HG03025 (cell line): ENCODE results near the gene UBE2L3.
A peak's percentile ranks its signal among the peaks of the same experiment; 100 is the strongest.
"Not testable (repeated sequence)": the region's sequence is repeated elsewhere in the genome, so short reads cannot be mapped to it uniquely, and the experiment has no call there.

ENCODE experiments used
- ATAC-seq: cut with Tn5 transposase; IDR thresholded peaks from one replicate; pipeline ENCODE4 v1.9.1; 2021; ENCODE audit warnings: mild to moderate bottlenecking, moderate library complexity; ENCODE audit not compliant: unreplicated experiment, low FRiP score

UBE2L3 gene

DNA sequence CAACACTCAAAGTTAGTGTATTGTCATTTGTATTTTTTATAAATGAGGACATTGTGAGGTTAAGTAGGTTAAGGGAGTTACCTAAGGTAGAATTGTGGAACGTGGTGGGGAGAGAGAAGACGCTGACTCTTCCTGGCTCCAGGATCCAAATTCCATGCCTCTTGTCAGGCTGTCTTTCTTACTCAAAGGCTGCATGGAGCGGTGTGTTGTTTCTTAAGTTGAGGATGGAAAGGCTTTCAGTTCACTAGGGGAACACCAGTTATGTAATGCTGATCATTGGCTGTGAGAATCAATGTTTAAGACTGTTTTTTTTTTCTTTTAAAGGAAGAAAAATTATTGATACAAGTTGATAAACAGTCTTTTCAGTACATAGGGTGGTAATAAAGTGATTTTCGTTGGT, 2.9 kb downstream of the UBE2L3 start:
- ATAC-seq: no peak

DNA sequence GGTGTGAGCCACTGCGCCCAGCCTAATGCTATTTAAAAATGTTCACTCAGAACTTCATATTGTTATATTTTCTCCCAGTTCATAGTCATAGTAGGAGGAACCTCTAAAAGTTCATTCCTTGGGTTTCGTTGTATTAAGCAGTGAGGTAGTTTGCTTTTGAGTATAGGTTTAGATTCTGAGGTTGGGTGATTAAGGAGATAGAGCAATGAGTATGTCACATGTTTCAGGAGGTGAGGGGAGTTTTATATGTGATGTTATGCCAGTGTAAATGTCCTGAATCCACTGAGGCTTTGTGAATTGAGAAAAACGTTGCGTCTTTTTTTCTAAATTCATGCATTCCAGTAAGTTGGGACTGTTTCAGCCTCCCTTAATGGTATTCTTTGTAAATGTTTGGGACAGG, 4.2 kb downstream of the UBE2L3 start:
- no peak for ATAC-seq

DNA sequence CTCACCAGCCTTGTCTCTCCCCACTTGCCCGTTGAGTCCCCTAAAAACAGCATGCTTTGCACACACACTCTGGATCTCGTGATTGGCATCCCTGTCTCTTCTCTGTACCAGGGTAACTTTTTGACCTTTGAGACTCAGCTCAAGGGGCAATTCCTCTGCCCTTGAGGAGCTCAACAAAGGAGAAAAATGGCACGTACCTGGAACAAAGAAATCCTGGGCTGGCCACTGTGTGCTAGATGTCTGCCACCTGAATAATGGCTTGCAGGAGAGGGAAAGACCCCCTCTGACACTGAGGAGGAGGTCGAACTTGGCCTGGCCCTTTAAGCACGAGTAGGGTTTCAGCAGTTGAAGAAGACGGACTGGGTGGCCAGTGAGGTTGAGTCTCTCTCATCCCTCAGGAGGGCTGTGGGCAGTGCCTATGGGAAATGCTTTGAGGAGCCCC, 5.8 kb downstream of the UBE2L3 start:
- no peak for ATAC-seq

GRCh38 chr22:21573750-21574494, 6.4 kb downstream of the UBE2L3 start:
- ATAC-seq: no peak

DNA sequence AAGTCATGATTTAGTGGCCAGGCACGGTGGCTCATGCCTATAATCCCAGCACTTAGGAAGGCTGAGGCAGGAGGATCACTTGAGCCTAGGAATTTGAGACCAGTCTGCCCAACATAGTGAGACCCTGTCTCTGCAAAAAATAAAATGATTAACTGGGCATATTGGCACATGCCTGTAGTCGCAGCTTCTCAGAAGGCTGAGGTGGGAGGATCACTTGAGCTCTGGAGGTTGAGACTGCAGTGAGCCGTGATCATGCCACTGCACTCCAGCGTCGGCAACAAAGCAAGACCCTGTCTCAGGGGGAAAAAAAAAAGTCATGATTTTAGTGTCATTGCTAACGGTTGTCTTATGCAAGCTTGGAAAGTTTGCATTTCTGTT, 11.9 kb downstream of the UBE2L3 start:
- ATAC-seq: no peak

DNA sequence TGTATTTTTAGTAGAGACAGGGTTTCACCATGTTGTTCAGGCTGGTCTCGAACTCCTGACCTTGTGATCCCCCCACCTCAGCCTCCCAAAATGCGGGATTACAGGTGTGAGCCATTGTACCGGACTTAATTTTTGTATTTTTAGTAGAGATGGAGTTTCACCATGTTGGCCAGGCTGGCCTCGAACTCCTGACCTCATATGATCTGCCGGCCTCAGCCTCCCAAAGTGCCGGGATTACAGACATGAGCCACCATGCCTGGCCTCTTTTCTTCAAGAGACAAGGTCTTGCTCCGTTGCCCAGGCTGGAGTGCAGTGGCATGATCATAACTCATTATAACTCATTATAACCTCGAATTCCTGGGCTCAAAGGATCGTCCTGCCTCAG, 13.1 kb downstream of the UBE2L3 start:
- ATAC-seq: not testable (repeated sequence)

DNA sequence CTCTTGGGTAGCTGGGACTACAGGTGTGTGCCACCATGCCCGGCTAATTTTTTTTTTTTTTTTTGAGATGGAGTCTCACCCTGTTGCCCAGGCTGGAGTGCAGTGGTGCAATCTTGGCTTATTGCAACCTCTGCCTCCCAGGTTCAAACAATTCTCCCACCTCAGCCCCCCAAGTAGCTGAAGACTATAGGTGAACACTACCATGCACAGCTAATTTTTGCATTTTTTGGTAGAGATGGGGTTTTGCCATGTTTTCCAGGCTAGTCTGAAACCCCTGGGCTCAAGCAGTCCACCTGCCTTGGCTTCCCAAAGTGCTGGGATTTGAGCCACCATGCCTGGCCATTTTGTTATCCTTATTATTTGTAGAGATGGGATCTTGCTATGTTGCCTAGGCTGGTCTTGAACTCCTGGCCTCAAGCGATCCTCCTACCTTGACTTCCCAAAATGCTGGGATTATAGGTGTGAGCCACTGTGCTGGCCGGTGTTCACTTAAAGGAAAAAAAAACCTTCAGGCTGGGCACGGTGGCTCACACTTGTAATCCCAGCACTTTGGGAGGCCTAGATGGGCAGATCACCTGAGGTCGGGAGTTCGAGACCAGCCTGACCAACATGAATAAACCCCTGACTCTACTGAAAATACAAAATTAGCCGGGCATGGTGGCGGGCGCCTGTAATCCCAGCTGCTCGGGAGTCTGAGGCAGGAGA, 13.6 kb downstream of the UBE2L3 start:
- ATAC-seq: not testable (repeated sequence)

DNA sequence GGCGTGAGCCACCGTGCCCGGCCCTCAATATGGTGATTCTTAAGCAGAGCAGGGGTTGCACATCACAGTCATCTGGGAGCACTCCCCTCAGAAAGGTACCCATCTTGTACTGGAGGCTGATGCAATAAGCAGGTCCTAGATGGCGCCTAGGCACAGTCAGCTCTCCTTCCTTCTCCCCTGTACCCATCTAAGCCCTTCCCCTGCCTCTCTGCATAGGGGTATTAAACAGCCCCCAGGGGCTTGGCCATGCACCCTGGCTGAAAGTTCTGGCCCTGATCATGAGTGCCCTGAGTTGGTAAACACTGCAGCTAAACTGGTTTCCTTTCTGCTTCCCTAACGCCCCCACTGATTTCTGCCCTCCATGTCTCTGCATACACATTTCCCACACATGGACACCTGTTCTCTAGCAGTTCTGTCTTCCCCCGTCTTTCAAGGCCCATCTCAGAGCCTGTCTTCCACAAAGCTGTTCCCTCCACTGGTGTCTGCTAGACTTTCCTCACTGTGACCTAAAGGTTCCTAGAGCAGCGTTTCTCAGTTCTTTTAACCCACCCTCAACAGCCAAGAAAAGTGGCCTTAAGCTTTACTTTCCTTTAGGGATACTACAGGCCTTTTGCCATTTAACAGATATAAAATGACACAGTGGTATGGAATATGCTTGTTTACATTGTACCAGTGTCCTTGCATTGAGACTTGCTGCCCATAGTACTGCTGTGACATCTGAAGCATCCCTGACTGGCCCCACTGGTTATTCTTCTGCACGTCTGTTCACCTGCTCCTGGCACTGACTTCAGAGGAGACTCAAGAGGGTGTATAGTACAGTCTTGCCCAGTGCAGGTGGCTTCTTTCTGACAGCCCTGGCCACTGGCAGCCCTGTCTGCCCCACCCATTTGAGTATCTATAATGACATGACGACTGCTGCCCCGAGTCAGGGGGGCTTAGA, 15.6 kb downstream of the UBE2L3 start:
- ATAC-seq: no peak

- no peak for ATAC-seq
These were observed 17.9 kb downstream of the UBE2L3 start for GRCh38 chr22:21585389-21585788.

- peak; percentile 48 for ATAC-seq
These were observed 20.5 kb downstream of the UBE2L3 start for GRCh38 chr22:21587803-21588611.

DNA sequence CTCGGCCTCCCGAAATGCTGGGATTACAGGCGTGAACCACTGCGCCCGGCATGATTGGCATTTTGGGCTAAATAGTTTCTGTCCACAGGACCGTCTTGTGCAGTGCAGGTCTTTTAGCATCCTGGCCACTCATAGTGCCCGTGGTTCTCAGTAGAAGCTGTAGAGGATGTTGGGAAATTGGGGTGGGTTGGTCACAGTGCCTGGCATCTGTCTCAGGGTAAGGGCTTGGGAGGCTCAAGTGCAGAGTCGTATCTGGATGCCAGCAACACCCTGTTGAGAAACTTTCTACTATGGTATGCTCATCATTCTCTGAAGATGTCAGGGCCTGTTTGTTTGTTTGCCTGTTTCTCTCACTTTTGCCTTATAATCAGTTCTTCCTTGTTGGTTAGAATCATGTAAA, 21.9 kb downstream of the UBE2L3 start:
- ATAC-seq: no peak

DNA sequence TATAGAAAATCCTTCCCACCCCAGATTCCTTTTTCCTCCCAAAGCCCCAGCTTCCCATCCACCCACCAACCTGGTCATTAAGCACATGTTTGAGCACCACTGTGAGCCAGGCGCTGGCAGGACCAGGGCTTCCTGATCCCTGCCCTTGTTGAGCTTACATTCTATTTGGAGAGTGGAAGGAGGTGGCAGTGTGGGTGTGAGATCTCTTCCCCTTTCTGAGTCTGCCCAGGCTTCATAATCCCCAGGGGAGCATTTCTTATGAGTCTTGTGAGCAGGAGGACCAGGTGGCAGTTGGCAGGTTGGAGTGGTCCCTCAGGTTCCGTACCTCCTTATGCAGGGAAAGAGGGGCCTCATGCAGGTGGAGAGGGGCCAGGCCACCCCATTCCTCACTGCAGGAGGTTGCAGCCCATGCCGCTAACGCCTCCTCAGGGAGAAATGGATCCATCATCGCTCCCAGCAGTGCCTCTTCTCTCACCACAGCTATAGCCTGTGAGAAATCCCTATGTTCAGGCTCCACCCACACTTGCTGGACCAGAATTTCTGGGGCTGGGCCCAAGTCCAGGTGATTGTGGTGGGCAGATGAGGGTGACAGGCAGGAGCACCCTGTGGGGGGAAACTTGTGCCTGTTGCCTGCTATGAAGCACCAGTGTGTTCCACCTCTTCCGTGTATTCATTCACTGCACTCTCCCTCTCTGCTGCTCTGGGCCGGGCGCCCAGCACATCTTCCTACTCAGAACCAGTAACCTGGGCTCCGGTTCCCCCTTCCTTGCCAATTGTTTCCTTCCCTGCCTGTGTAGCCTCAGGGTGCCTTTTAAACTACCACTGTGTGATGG, 23.5 kb downstream of the UBE2L3 start:
- ATAC-seq: no peak

GRCh38 chr22:21591695-21592094, 24.2 kb downstream of the UBE2L3 start:
- no peak for ATAC-seq

- ATAC-seq: no peak
These were observed 24.9 kb downstream of the UBE2L3 start for GRCh38 chr22:21592422-21592821.

GRCh38 chr22:21593406-21594232, 26.1 kb downstream of the UBE2L3 start:
- ATAC-seq: no peak

DNA sequence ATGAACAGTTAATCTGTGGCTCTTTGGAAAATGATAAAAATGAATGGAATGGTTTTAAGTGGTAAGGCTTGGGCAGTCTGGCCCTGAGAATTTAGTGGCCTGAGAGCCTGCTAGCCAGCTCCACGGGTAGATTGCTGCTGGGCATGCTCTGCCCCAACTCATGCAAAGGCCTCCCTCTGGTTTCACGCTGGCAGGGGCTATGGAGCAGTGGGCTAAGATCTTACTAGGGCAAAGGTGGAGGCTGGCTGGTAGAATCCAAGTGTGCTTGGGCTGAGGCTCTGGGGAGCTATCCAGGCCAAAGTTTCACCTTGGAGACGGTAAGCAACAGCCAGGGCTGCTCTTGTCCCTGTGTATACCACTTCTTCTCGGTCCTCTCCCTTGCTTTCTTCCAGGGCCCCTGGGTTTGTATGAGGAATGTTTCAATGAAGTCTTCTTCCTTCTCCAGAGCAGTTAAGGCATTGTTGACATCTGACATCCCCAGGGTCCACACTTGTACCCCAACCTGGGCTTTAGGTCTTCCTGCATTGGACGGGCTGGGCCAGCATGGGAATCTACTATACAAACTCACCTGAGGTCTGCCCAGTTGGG, 27.4 kb downstream of the UBE2L3 start:
- ATAC-seq: no peak

DNA sequence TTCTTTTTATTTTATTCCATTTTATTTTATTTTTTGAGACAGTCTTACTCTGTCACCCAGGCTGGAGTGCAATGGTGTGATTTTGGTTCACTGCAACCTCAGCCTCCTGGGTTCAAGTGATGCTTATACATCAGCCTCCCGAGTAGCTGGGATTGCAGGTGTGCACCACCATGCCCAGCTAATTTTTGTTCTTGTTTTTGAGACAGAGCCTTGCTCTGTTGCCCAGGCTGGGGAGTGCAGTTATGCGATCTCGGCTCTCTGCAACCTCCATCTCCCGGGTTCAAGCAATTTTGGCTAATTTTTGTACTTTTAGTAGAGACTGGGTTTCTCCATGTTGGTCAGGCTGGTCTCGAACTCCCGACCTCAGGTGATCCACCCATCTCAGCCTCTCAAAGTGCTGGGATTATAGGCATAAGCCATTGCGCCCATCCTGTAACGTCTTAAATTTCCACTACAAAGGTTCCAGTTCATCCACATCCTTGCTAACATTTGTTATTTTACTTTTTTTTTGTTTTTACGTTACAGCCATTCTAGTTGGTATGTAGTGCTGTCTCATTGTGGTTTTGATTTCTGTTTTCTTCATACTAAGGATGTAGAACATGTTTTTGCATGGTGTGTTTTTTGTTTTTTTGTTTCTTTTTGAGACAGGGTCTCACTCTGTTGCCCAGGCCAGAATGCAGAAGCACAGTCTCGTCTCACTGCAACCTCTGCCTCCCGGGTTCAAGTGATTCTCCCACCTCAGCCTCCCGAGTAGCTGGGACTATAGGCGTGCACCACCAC, 29.0 kb downstream of the UBE2L3 start:
- not testable (repeated sequence) for ATAC-seq
